CD4-positive, alpha-beta memory T cell (primary cell): Measurements from ENCODE around the gene MAN1A1. TPM values are rescaled to one million over a fixed set of nuclear protein-coding genes. Genes with fewer than 3 reads are reported as not detected.

Experiments used
- CTCF ChIA-PET: fragments of 350-600 bp; sonication (Branson Sonifier 250); formaldehyde crosslinking; loops from one replicate; lab custom pipeline; 2021; ENCODE audit warnings: inconsistent platforms; ENCODE audit not compliant: partially characterized antibody; lab: Charles Lee
- POLR2A ChIA-PET: fragments of 350-600 bp; sonication (Branson Sonifier 250); formaldehyde crosslinking; loops from one replicate; lab custom pipeline; 2021; ENCODE audit not compliant: partially characterized antibody; lab: Charles Lee
- DNase-seq, 5 donors: peaks; one replicate each; pipeline versions ENCODE4 v3.0.0 to v3.0.0-alpha.2; 2020 to 2022; ENCODE audit warnings: mixed read lengths in 1 of 5
- H3K27ac ChIP-seq: one replicate; pipeline ENCODE4 v1.7.0; 2013; ENCODE audit warnings: low read depth, low read length
- H3K27me3 ChIP-seq: 2 replicates; pipeline ENCODE4 v1.7.0; 2013; ENCODE audit warnings: mild to moderate bottlenecking, low read length, moderate library complexity; ENCODE audit not compliant: insufficient read depth
- H3K36me3 ChIP-seq: 2 replicates; pipeline ENCODE4 v1.7.0; 2013; ENCODE audit warnings: mild to moderate bottlenecking, low read length, moderate library complexity; ENCODE audit not compliant: insufficient read depth
- H3K4me1 ChIP-seq: 2 replicates; pipeline ENCODE4 v1.7.0; 2013; ENCODE audit warnings: mild to moderate bottlenecking, low read length, moderate library complexity; ENCODE audit not compliant: insufficient read depth
- H3K4me3 ChIP-seq, 2 donors: one replicate each; pipeline ENCODE4 v1.7.0; 2013; ENCODE audit warnings: low read length in 2 of 2, mild to moderate bottlenecking in 1 of 2
- H3K9me3 ChIP-seq, 2 donors: one replicate each; pipeline ENCODE4 v1.7.0; 2013; ENCODE audit warnings: low read length in 2 of 2, control low read depth in 1 of 2; ENCODE audit not compliant: control insufficient read depth in 1 of 2
- H3K27ac Mint-ChIP-seq, 7 donors: one replicate each; pipeline ENCODE4 v1.8.0; 2020 to 2021; ENCODE audit warnings: mixed read lengths in 7 of 7, mild to moderate bottlenecking in 6 of 7, inconsistent platforms in 3 of 7, moderate library complexity in 3 of 7
- H3K27me3 Mint-ChIP-seq, 2 donors: one replicate each; pipeline ENCODE4 v1.8.0; 2020 to 2021; ENCODE audit warnings: mixed read lengths in 2 of 2
- H3K36me3 Mint-ChIP-seq, 2 donors: one replicate each; pipeline ENCODE4 v1.8.0; 2020 to 2021; ENCODE audit warnings: mixed read lengths in 2 of 2, inconsistent platforms in 1 of 2, mild to moderate bottlenecking in 1 of 2
- H3K4me1 Mint-ChIP-seq, 4 donors: one replicate each; pipeline ENCODE4 v1.8.0; 2020 to 2021; ENCODE audit warnings: mixed read lengths in 4 of 4, mild to moderate bottlenecking in 1 of 4
- H3K4me3 Mint-ChIP-seq, 8 donors: one replicate each; pipeline ENCODE4 v1.8.0; 2020 to 2021; ENCODE audit warnings: mixed read lengths in 8 of 8, mild to moderate bottlenecking in 7 of 8, moderate library complexity in 6 of 8, inconsistent platforms in 3 of 8
- H3K9me3 Mint-ChIP-seq, 8 donors: one replicate each; pipeline ENCODE4 v1.8.0; 2020 to 2021; ENCODE audit warnings: mixed read lengths in 8 of 8, mild to moderate bottlenecking in 5 of 8, inconsistent platforms in 3 of 8, moderate library complexity in 1 of 8
- intact Hi-C: fragments of 100-400 bp; cut with micrococcal nuclease; formaldehyde crosslinking; loops from one replicate; pipeline ENCODE4 v1.15.1; 2023
- polyA plus RNA-seq, 2 donors: library from polyadenylated mRNA; unstranded; fragments of 300-500 nt; fragmentation: Illumina TruSeq; gene quantifications; one replicate each; pipeline ENCODE4 v1.2.3, GENCODE V29; 2021
- total RNA-seq, 2 experiments: library from RNA; stranded (reverse); gene quantifications; one replicate each; pipeline ENCODE4 v1.2.3, GENCODE V29; 2021

MAN1A1 gene
- total and polyA plus RNA-seq, 4 experiments from 2014 or later, result 12.3 to 14.7 (median 12.3) TPM

- Mint-ChIP-seq H3K27ac (no peak overlapping the region), H3K4me1 (peaks cover 0 to 23% (median 18%) of the 10 kb centered on the region in 4 donors), H3K4me3 (no peak overlapping the region), H3K36me3 (peaks cover 0 to 7% of the 10 kb centered on the region in 2 donors), H3K9me3 (no peaks in the 10 kb centered on the region), H3K27me3 (no peaks in the 10 kb centered on the region)
- Histone ChIP-seq H3K27ac (no peak overlapping the region), H3K4me1 (peaks cover 5% of the 10 kb centered on the region), H3K9me3 (no peaks in the 10 kb centered on the region), H3K4me3 (no peak overlapping the region), H3K27me3 (no peaks in the 10 kb centered on the region), H3K36me3 (peaks cover 3% of the 10 kb centered on the region)
- CTCF ChIA-PET, result interaction anchor here (1.1 kb wide), 1 partner anchor 8 kb away, joined by 3 read pairs; no protein-coding TSS in a partner anchor
- intact Hi-C loops, result no loop called here
- no peak for DNase-seq
- POLR2A ChIA-PET, result interaction anchor here (0.6 kb wide), 1 partner anchor 465 kb away, joined by 3 read pairs; no protein-coding TSS in a partner anchor
Observed at GRCh38 chr6:119328892-119329793, 20.4 kb downstream of the MAN1A1 start.

DNA sequence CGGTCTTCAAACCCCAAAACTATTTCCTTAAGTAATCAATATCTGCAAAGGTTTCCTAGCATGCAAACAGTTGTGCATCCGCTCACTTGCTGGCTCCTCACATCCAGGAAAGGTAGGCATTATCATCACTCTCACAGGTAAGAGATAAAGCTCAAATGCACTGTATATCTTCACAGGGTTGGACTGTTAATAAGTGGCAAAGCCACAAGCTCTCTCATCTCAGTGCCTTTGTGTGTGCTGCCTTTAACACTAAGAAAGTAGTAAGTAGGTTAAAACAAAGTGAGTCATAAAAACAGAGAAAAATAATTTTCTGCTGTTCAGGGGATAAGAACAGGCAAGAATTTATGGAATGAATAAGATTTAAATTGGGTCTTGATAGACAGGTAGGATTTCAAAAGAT lies 21.3 kb downstream of the MAN1A1 start:
- Mint-ChIP-seq H3K27me3 (no peaks in the 10 kb centered on the region), H3K4me1 (peaks cover 4 to 24% (median 19%) of the 10 kb centered on the region in 4 donors), H3K36me3 (peaks cover 0 to 7% of the 10 kb centered on the region in 2 donors)

DNA sequence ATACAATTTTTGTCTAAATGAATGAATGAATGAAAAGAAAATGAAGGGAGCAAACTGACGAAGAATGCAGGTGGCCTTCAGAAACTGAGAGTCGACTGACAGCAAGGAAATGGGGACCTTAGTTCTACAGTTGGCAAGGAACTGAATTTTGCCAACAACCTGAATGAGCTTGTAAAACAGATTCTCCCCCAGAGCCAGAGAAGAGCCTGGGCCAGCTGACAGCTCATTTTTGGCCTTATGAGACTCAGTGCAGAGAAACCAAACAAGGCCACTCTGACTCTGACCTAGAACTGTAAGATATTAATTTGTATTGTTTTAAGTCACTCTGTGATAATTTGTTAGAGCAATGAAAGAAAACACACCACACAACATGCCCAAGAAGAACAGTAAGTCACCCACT lies 21.8 kb downstream of the MAN1A1 start:
- peaks cover 9 to 29% (median 23%) of the 10 kb centered on the region in 4 donors for H3K4me1 Mint-ChIP-seq
- H3K4me1 ChIP-seq, result peaks cover 9% of the 10 kb centered on the region
- peaks cover 0 to 7% of the 10 kb centered on the region in 2 donors for H3K36me3 Mint-ChIP-seq
- CTCF ChIA-PET, result interaction anchor here (0.7 to 1.3 kb wide), 3 partner anchors 9 to 1021 kb away, joined by 3 to 4 read pairs (median 3); no protein-coding TSS in a partner anchor
- H3K36me3 ChIP-seq, result peaks cover 3% of the 10 kb centered on the region
- intact Hi-C loops, result no loop called here
- DNase-seq, result no peak
- no peak overlapping the region for H3K27ac ChIP-seq
- no peaks in the 10 kb centered on the region for H3K9me3 Mint-ChIP-seq
- no peak overlapping the region for H3K4me3 ChIP-seq
- POLR2A ChIA-PET, result no interaction called here
- no peaks in the 10 kb centered on the region for H3K27me3 ChIP-seq
- peak overlapping the region in 2 of 7 donors; percentile 2 to 7 for H3K27ac Mint-ChIP-seq
- no peaks in the 10 kb centered on the region for H3K27me3 Mint-ChIP-seq
- no peaks in the 10 kb centered on the region for H3K9me3 ChIP-seq
- H3K4me3 Mint-ChIP-seq, result peak overlapping the region in 1 of 8 donors; percentile 36

More for the DNA sequence above, 21.3 kb downstream of the MAN1A1 start:
- POLR2A ChIA-PET, result no interaction called here
- Mint-ChIP-seq H3K4me3 (no peak overlapping the region), H3K27ac (peak overlapping the region in 2 of 7 donors; percentile 2 to 75), H3K9me3 (no peaks in the 10 kb centered on the region)
- Histone ChIP-seq H3K36me3 (peaks cover 3% of the 10 kb centered on the region), H3K9me3 (no peaks in the 10 kb centered on the region), H3K4me1 (peaks cover 4% of the 10 kb centered on the region), H3K27me3 (no peaks in the 10 kb centered on the region), H3K27ac (no peak overlapping the region), H3K4me3 (no peak overlapping the region)
- intact Hi-C loops, result no loop called here
- CTCF ChIA-PET, result interaction anchor here (1.1 to 1.3 kb wide), 2 partner anchors 8 to 14 kb away, joined by 3 to 4 read pairs; no protein-coding TSS in a partner anchor
- DNase-seq, result no peak

GRCh38 chr6:119326291-119327005 lies 23.1 kb downstream of the MAN1A1 start:
- DNase-seq, result no peak
- peaks cover 0 to 7% of the 10 kb centered on the region in 2 donors for H3K36me3 Mint-ChIP-seq
- H3K27me3 ChIP-seq, result no peaks in the 10 kb centered on the region
- H3K9me3 Mint-ChIP-seq, result no peaks in the 10 kb centered on the region
- no peak overlapping the region for H3K27ac ChIP-seq
- no peak overlapping the region for H3K4me3 ChIP-seq
- H3K4me3 Mint-ChIP-seq, result no peak overlapping the region
- H3K4me1 Mint-ChIP-seq, result peaks cover 22 to 39% (median 31%) of the 10 kb centered on the region in 4 donors
- POLR2A ChIA-PET, result interaction anchor here (1.1 kb wide), 1 partner anchor 10 kb away, joined by 3 read pairs; no protein-coding TSS in a partner anchor
- H3K27ac Mint-ChIP-seq, result no peak overlapping the region
- H3K9me3 ChIP-seq, result no peaks in the 10 kb centered on the region
- peaks cover 3% of the 10 kb centered on the region for H3K36me3 ChIP-seq
- no peaks in the 10 kb centered on the region for H3K27me3 Mint-ChIP-seq
- CTCF ChIA-PET, result no interaction called here
- intact Hi-C loops, result no loop called here
- H3K4me1 ChIP-seq, result peaks cover 20% of the 10 kb centered on the region

DNA sequence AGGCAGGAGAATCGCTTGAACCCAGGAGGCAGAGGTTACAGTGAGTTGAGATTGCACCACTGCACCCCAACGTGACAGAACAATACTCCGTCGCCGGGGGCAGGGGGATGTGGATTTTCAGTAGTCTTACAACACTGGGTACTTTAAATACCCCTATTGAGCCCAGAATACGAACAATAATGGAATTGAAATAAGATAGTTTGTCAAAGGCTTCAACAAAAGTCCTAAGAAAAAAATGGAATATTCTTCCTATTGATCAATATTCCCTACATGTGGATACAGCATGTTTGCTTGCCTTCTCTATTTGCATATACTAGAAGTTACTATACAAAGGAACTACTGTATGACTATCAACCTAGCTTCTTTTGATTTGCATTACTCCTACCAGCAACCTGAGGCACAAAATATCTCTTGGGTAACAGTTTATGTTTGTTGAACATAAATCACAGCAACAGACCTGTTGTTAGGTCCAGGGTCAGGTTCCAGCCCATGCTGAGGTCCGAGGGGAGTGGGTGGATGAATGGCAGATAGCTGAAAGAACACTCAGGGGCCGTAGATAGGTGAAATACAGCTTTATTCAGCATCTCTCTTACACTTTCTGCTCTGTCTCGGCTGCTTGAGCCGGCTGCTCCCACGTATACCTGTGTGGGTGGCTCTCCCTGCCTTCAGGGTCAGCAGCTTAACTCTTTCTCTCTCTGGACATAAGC lies 23.8 kb downstream of the MAN1A1 start:
- Histone ChIP-seq H3K27ac (no peak overlapping the region), H3K9me3 (no peaks in the 10 kb centered on the region), H3K27me3 (no peaks in the 10 kb centered on the region), H3K36me3 (peaks cover 3% of the 10 kb centered on the region), H3K4me1 (peaks cover 20% of the 10 kb centered on the region), H3K4me3 (no peak overlapping the region)
- POLR2A ChIA-PET, result interaction anchor here (1.1 kb wide), 1 partner anchor 11 kb away, joined by 3 read pairs; no protein-coding TSS in a partner anchor
- intact Hi-C loops, result no loop called here
- DNase-seq, result no peak
- H3K27ac Mint-ChIP-seq, result no peak overlapping the region
- no peak overlapping the region for H3K4me3 Mint-ChIP-seq
- no peaks in the 10 kb centered on the region for H3K27me3 Mint-ChIP-seq
- peaks cover 24 to 38% (median 31%) of the 10 kb centered on the region in 4 donors for H3K4me1 Mint-ChIP-seq
- H3K9me3 Mint-ChIP-seq, result no peaks in the 10 kb centered on the region
- CTCF ChIA-PET, result no interaction called here
- peaks cover 0 to 7% of the 10 kb centered on the region in 2 donors for H3K36me3 Mint-ChIP-seq

DNA sequence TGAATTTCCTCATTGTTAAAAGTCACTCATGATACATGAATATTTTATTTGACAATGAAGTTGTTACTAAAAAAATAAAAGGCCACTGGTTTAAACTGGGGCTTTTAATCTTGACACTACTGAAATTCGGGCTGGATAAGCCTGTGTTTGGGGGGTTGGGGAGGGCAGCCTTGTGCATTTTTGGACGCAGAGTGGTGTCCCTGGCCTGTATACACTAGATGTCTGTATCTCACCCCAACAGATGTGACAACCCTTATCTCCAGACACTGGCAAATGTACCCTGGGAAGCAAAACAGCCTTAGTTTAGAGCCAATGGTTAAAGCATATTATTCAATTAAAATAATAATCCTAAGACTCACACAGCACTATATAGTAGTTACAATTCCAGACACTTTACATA lies 24.8 kb downstream of the MAN1A1 start:
- no peak for DNase-seq
- Histone ChIP-seq H3K9me3 (no peaks in the 10 kb centered on the region), H3K4me1 (peaks cover 20% of the 10 kb centered on the region), H3K36me3 (peaks cover 3% of the 10 kb centered on the region), H3K27ac (no peak overlapping the region), H3K4me3 (no peak overlapping the region), H3K27me3 (no peaks in the 10 kb centered on the region)
- no peak overlapping the region for H3K4me3 Mint-ChIP-seq
- CTCF ChIA-PET, result interaction anchor here (1.0 kb wide), 1 partner anchor 195 kb away, joined by 5 read pairs; no protein-coding TSS in a partner anchor
- no peaks in the 10 kb centered on the region for H3K9me3 Mint-ChIP-seq
- no peak overlapping the region for H3K27ac Mint-ChIP-seq
- H3K36me3 Mint-ChIP-seq, result no peaks in the 10 kb centered on the region
- H3K27me3 Mint-ChIP-seq, result no peaks in the 10 kb centered on the region
- POLR2A ChIA-PET, result interaction anchor here (3.0 kb wide), 1 partner anchor 11 kb away, joined by 11 read pairs; no protein-coding TSS in a partner anchor
- intact Hi-C loops, result no loop called here
- peaks cover 18 to 30% (median 26%) of the 10 kb centered on the region in 4 donors for H3K4me1 Mint-ChIP-seq
